Upper lobe of left lung (tissue), 6 donors: ENCODE results near the gene HGS. TPM values are rescaled to one million over a fixed set of nuclear protein-coding genes. Genes with fewer than 3 reads are reported as not detected.

ENCODE experiments used
- ATAC-seq, 2 donors: fragments of 200-7000 bp; cut with Tn5 transposase; one replicate each; pipeline ENCODE4 v1.9.1; 2022; ENCODE audit warnings: mild to moderate bottlenecking in 2 of 2, moderate library complexity in 2 of 2; ENCODE audit not compliant: low FRiP score in 2 of 2
- DNase-seq, 2 donors: peaks; one replicate each; pipeline ENCODE4 v3.0.0-alpha.2; 2019 to 2020
- H3K27ac ChIP-seq, 4 donors: fragments of 200-600 bp; sonication (generic); one replicate each; pipeline ENCODE4 v1.5.1; 2016 to 2019
- H3K27me3 ChIP-seq, 4 donors: fragments of 200-600 bp; sonication (generic); one replicate each; pipeline ENCODE4 v1.5.1; 2017 to 2019
- H3K36me3 ChIP-seq, 4 donors: fragments of 200-600 bp; sonication (generic); one replicate each; pipeline ENCODE4 v1.5.1; 2016 to 2019
- H3K4me1 ChIP-seq, 4 donors: fragments of 200-600 bp; sonication (generic); one replicate each; pipeline ENCODE4 v1.5.1; 2018 to 2019
- H3K4me3 ChIP-seq, 4 donors: fragments of 200-600 bp; sonication (generic); one replicate each; pipeline ENCODE4 v1.5.1; 2017 to 2019; ENCODE audit warnings: mild to moderate bottlenecking in 2 of 4, moderate library complexity in 1 of 4
- H3K9me3 ChIP-seq, 4 donors: fragments of 200-600 bp; sonication (generic); one replicate each; pipeline ENCODE4 v1.5.1; 2018 to 2019
- EP300 ChIP-seq, 4 donors: sonication (generic); formaldehyde crosslinking; IDR thresholded peaks; one replicate each; pipeline ENCODE4 v1.5.1; 2017; ENCODE audit warnings: antibody characterized with exemption in 4 of 4, control low read depth in 2 of 4
- POLR2A ChIP-seq, 4 donors: fragments of 450-650 bp; IDR thresholded peaks; one replicate each; pipeline ENCODE4 v1.5.1; 2016 to 2017; ENCODE audit warnings: antibody characterized with exemption in 4 of 4, mild to moderate bottlenecking in 2 of 4
- POLR2AphosphoS5 ChIP-seq, 2 donors: sonication (generic); formaldehyde crosslinking; IDR thresholded peaks; one replicate each; pipeline ENCODE4 v1.5.1; 2017; ENCODE audit warnings: antibody characterized with exemption in 2 of 2
- WGBS, 2 donors: methylation state at CpG; one replicate each; pipeline ENCODE4 v1.1.5; 2017 to 2018; 5-methylcytosine and 5-hydroxymethylcytosine counted together
- total RNA-seq, 6 donors: library from RNA; depleted of rRNA in 4 of 6; stranded (reverse); fragments of >200 nt in 4 of 6; gene quantifications; one replicate each; pipeline versions ENCODE4 v1.1.0 to v1.2.1, GENCODE V29; 2016 to 2021
- TF ChIP-seq, protein P1 (sequence below), 6 experiments: fragments of 450-650 bp in 4 of 6; fragments of 200-600 bp in 2 of 6; sonication (generic) in 2 of 6; IDR thresholded peaks; one replicate each; pipeline ENCODE4 v1.5.1; 2016 to 2019; ENCODE audit warnings: antibody characterized with exemption in 6 of 6
- donor health status: DM: no; HTN: no; CAD: no; lungs with moderate emphysema.
- donor health status: DM: no; HTN: yes; CAD: no; lungs with severe emphysema.

Gene HGS
- total RNA-seq, 6 donors from 2014 or later, result 74.7 to 164 (median 108) TPM

DNA sequence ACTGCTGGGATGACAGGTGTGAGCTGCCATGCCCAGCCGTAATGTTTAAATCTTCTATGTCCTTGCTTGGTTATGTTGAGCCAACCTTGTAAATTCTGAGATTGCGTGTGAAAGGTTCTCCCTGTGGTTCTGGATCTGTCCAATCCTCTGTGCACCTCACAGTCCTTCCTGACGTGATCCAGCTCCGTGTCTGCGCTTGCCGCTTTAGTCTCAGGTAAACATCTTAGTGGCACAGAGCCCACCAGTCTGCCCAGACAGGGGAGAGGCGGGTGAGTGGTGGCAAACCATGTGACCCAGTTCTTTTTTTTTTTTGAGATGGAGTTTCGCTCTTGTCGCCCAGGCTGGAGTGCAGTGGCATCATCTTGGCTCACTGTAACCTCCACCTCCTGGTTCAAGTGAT is 42.2 kb downstream of the HGS start:
- H3K27me3 ChIP-seq, result no peaks in the 10 kb centered on the region
- no peak overlapping the region for H3K27ac ChIP-seq
- DNase-seq (peak in 1 of 2 donors; percentile 59), ATAC-seq (no peak)
- no peak overlapping the region for H3K4me3 ChIP-seq
- peaks cover 5 to 18% (median 13%) of the 10 kb centered on the region in 4 donors for H3K4me1 ChIP-seq
- H3K36me3 ChIP-seq, result no peaks in the 10 kb centered on the region
- 54 to 62% methylated on average over 9 of the region's 9 CpGs for WGBS, 2 donors
- no peaks in the 10 kb centered on the region for H3K9me3 ChIP-seq
- TF ChIP-seq POLR2AphosphoS5 (IDR thresholded peaks at IDR 0.05) (no peak), POLR2A (IDR thresholded peaks at IDR 0.05) (no peak)

DNA sequence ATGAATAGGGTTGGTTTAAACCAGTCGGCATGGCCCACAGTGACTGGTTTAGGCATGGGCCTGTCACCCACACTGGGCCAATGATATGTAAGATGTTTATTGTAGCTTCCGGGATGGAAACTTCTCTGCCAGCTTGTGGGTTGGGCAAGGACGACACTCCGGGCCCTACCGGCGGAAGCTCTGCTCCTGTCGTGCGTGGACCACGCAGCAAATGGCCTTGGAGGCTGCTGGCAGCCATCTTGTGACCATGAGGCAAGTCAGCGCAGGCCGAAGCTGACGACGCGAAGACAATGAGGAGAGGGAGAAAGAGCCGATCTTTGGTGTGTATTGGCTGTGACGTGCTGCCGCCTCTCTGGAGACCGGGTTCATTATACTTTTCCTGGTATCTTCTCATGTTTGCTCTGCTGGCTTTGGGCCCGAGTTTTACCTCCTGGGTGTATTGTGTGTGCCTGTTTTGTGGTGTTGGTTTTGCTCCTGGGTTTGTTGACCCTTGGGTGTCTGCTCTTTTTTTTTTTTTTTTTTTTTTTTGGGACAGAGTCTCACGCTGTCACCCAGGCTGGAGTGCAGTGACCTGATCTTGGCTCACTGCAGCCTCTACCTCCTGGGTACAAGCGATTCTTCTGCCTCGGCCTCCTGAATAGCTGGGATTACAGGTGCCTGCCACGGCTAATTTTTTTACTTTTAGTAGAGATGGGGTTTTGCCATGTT is 43.7 kb downstream of the HGS start:
- no peak overlapping the region for H3K4me3 ChIP-seq
- no peaks in the 10 kb centered on the region for H3K36me3 ChIP-seq
- no peaks in the 10 kb centered on the region for H3K27me3 ChIP-seq
- peak in 1 of 2 donors; percentile 68 for DNase-seq
- H3K4me1 ChIP-seq, result peaks cover 2 to 11% (median 6%) of the 10 kb centered on the region in 4 donors
- H3K9me3 ChIP-seq, result no peaks in the 10 kb centered on the region
- ATAC-seq, result no peak
- WGBS, 2 donors, result 82 to 91% methylated on average over 16 to 23 of the region's 23 CpGs
- no peak overlapping the region for H3K27ac ChIP-seq
- no peak for TF ChIP-seq POLR2A (IDR thresholded peaks at IDR 0.05)
- TF ChIP-seq EP300 (IDR thresholded peaks at IDR 0.05), result no peak
- TF ChIP-seq, protein P1, sequence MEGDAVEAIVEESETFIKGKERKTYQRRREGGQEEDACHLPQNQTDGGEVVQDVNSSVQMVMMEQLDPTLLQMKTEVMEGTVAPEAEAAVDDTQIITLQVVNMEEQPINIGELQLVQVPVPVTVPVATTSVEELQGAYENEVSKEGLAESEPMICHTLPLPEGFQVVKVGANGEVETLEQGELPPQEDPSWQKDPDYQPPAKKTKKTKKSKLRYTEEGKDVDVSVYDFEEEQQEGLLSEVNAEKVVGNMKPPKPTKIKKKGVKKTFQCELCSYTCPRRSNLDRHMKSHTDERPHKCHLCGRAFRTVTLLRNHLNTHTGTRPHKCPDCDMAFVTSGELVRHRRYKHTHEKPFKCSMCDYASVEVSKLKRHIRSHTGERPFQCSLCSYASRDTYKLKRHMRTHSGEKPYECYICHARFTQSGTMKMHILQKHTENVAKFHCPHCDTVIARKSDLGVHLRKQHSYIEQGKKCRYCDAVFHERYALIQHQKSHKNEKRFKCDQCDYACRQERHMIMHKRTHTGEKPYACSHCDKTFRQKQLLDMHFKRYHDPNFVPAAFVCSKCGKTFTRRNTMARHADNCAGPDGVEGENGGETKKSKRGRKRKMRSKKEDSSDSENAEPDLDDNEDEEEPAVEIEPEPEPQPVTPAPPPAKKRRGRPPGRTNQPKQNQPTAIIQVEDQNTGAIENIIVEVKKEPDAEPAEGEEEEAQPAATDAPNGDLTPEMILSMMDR (IDR thresholded peaks at IDR 0.05), result no peak
- no peak for TF ChIP-seq POLR2AphosphoS5 (IDR thresholded peaks at IDR 0.05)

DNA sequence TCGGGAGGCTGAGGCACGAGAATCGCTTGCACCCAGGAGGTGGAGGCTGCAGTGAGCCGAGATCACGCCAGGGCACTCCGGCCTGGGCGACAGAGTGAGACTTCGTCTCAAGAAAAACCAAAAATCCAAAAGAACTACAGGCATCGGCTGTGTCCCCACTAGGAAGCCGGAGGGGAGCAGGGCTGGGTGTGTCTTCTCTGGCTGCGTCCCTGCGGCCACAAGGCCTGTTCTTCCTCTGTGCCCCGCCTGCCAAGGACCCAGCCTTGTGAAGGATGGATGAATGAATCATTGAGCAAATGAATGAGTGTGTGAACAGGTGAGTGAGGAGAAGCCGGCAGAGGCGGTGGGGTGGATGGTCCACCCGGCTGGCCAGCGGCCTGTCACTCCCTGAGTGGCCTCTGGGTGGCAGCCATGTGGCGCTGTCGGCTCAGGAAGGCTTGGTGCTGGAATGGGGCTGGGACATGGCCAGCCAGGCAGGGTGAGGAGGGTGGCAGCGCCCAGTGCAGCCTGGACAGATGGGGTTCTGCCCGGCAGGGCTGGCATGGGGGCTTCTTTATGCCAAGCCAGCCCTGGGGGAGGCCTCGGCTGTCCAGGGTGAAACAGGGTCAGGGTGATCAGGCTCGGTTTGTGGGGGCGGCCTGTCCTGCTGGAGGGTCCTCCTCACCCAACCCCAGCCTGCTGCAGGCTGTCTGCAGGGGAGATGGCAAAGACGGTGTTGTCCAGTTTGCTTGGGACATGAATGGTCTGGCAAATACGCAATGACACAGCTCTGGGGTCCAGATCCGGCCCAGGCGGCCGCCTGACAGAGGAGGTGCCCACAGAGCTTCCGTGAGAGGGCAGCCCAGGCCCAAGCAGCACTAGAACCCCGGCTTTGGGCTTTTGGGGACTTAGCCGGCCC is 49.9 kb downstream of the HGS start:
- Histone ChIP-seq H3K27ac (no peak overlapping the region), H3K27me3 (no peaks in the 10 kb centered on the region), H3K9me3 (no peaks in the 10 kb centered on the region), H3K4me1 (peaks cover 4 to 19% (median 9%) of the 10 kb centered on the region in 4 donors), H3K36me3 (no peaks in the 10 kb centered on the region), H3K4me3 (no peak overlapping the region)
- DNase-seq, result peak; percentile 86 to 93
- WGBS, 2 donors, result 33 to 49% methylated on average over 21 to 29 of the region's 32 CpGs
- peak; percentile 91 to 94 for ATAC-seq
- TF ChIP-seq, protein P1 (IDR thresholded peaks at IDR 0.05), result peak; percentile 94 to 98 (median 96)
- TF ChIP-seq EP300 (IDR thresholded peaks at IDR 0.05) (no peak), POLR2A (IDR thresholded peaks at IDR 0.05) (no peak), POLR2AphosphoS5 (IDR thresholded peaks at IDR 0.05) (peak in 1 of 2 donors; percentile 17)

DNA sequence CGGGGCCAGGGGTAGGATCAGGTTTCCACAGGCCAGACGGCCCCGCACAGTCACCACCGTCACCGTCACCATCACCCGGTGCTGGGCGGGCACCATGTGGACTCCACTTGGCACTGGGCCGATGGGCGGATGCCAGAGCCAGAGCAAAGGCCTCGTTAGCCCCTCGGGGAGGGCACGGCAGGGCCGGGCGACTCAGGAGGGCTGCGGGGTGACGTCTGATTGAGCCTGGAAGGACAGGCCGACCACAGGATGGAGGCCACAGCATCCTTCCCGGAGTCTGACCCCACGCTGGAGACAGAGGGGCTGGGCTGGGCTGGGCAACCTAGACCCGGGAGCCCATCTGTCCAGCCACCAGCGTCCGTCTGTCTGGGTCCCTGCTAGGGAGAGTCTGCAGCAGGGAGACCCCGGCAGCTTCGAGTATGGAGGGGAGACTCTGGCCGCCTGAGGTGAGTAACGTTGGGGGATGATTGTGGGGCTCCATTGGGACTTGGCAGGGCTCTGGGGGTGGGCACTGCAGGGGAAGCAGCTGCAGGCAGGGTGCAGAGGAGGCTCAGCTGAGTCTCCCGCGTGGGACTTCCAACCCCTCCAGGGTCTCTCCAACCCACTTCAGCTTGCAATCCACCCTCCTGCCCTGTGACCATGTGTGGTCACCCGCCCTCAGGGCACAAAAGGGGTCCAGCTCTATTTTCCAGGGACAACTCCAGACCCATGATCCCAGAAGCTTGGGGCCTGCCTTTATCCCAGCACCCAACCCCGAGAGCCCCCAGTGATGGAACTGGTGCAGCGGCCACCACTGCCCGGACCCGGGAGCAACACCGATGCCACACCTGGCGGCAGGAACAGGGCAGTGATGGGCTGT is 50.8 kb downstream of the HGS start:
- H3K27ac ChIP-seq, result no peak overlapping the region
- no peak overlapping the region for H3K4me3 ChIP-seq
- ATAC-seq, result no peak
- no peaks in the 10 kb centered on the region for H3K27me3 ChIP-seq
- WGBS, 2 donors, result 72 to 82% methylated on average over 12 to 30 of the region's 35 CpGs
- TF ChIP-seq EP300 (IDR thresholded peaks at IDR 0.05) (no peak), POLR2A (IDR thresholded peaks at IDR 0.05) (no peak), POLR2AphosphoS5 (IDR thresholded peaks at IDR 0.05) (no peak)
- TF ChIP-seq, protein P1 (IDR thresholded peaks at IDR 0.05), result no peak
- no peaks in the 10 kb centered on the region for H3K9me3 ChIP-seq
- H3K36me3 ChIP-seq, result no peaks in the 10 kb centered on the region
- peak in 1 of 2 donors; percentile 76 for DNase-seq
- peaks cover 4 to 19% (median 9%) of the 10 kb centered on the region in 4 donors for H3K4me1 ChIP-seq
